Esophagus squamous epithelium (tissue), 5 donors: ENCODE results near the gene BOK. TPM values are rescaled to one million over a fixed set of nuclear protein-coding genes. Genes with fewer than 3 reads are reported as not detected.
"Not testable (repeated sequence)": the region's sequence is repeated elsewhere in the genome, so short reads cannot be mapped to it uniquely, and the experiment has no call there.

Source experiments
- DNase-seq: peaks from one replicate; lab custom pipeline; 2025; lab: John Stamatoyannopoulos, UW
- H3K27ac ChIP-seq, 4 donors: fragments of 200-600 bp; sonication (generic); one replicate each; pipeline ENCODE4 v1.5.1; 2016 to 2019; ENCODE audit warnings: mild to moderate bottlenecking in 1 of 4
- H3K27me3 ChIP-seq, 4 donors: fragments of 200-600 bp; sonication (generic); 1 replicate in 3 of 4; 2 replicates in 1 of 4; pipeline versions ENCODE4 v1.5.1 to v1.6.0; 2017 to 2021; ENCODE audit warnings: antibody characterized with exemption in 1 of 4
- H3K36me3 ChIP-seq, 3 donors: fragments of 200-600 bp; sonication (generic); one replicate each; pipeline ENCODE4 v1.5.1; 2016 to 2019
- H3K4me1 ChIP-seq, 3 donors: fragments of 200-600 bp; sonication (generic); one replicate each; pipeline ENCODE4 v1.5.1; 2017 to 2019
- H3K4me3 ChIP-seq, 4 donors: fragments of 200-600 bp; sonication (generic); 1 replicate in 3 of 4; 2 replicates in 1 of 4; pipeline ENCODE4 v1.5.1; 2016 to 2019; ENCODE audit warnings: mild to moderate bottlenecking in 2 of 4, moderate library complexity in 1 of 4
- H3K9me3 ChIP-seq, 3 donors: fragments of 200-600 bp; sonication (generic); one replicate each; pipeline ENCODE4 v1.5.1; 2016 to 2019
- CTCF ChIP-seq, 6 experiments: fragments of 450-650 bp in 4 of 6; fragments of 200-600 bp in 2 of 6; sonication (generic) in 2 of 6; IDR thresholded peaks; one replicate each; pipeline ENCODE4 v1.5.1; 2016 to 2019; ENCODE audit warnings: antibody characterized with exemption in 6 of 6, mild to moderate bottlenecking in 4 of 6, moderate library complexity in 4 of 6
- POLR2A ChIP-seq, 4 donors: fragments of 450-650 bp; IDR thresholded peaks; one replicate each; pipeline ENCODE4 v1.6.1; 2017; ENCODE audit warnings: antibody characterized with exemption in 4 of 4, mild to moderate bottlenecking in 4 of 4, moderate library complexity in 3 of 4
- WGBS, 2 donors: methylation state at CpG; one replicate each; pipeline ENCODE4 v1.1.5; 2018; 5-methylcytosine and 5-hydroxymethylcytosine counted together
- intact Hi-C: fragments of 100-400 bp; cut with DNase I; formaldehyde crosslinking; loops from one replicate; pipeline ENCODE4 v1.15.0; 2022
- total RNA-seq, 4 donors: library from RNA; depleted of rRNA; stranded (reverse); fragments of >200 nt; gene quantifications; one replicate each; pipeline ENCODE4 v1.1.0, GENCODE V29; 2016
- donor health status: DM: yes; HTN: yes; CAD: no.

Gene BOK
- total RNA-seq, 4 donors from 2014 or later = 35.5 to 57.1 (median 51.2) TPM

DNA sequence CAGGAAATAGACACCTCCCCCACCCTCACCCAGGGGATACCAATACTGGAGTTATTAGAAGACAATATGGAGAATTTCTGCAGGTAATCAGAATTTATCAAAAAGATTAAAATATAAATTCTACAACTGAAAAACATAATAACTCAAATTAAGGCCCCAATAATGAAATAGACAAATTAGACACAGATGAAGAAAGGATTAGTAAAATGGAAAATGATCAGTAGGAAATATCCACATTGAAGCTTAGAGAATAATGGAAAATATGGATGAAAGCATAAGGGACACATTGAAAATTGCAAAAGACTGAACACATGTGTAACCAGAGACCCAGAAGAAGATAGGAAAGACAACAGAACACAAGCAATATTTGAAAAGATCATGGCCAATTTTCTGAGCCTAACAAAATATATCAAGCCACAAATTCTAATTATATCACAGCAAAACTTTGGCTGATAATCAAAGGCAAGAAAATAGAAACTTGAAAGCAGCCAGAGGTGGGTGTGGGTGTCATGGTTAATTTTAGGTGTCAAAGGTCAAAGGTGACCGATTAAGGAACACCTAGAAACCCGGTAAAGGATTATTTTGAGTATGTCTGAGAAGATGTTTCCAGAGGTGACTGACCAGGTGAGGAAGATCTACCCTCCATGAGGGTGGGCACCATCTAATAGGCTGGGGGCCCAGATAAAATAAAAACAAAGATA lies 28.2 kb downstream of the BOK start:
- Histone ChIP-seq H3K27ac (no peak overlapping the region), H3K9me3 (peaks cover 0 to 48% (median 25%) of the 10 kb centered on the region in 3 donors), H3K36me3 (peaks cover 12 to 97% (median 16%) of the 10 kb centered on the region in 3 donors), H3K27me3 (no peaks in the 10 kb centered on the region), H3K4me1 (no peaks in the 10 kb centered on the region), H3K4me3 (no peak overlapping the region)
- 93 to 98% methylated on average over 2 of the region's 2 CpGs for WGBS, 2 donors
- intact Hi-C loops = no loop called here
- no peak for TF ChIP-seq CTCF (IDR thresholded peaks at IDR 0.05)
- TF ChIP-seq POLR2A (IDR thresholded peaks at IDR 0.05) = no peak
- no peak for DNase-seq

- intact Hi-C loops, H3K4me1 ChIP-seq, H3K27ac ChIP-seq, H3K27me3 ChIP-seq, DNase-seq, H3K4me3 ChIP-seq: not testable (repeated sequence)
- Histone ChIP-seq H3K36me3 (peaks cover 4 to 97% (median 6%) of the 10 kb centered on the region in 3 donors), H3K9me3 (peaks cover 0 to 42% (median 25%) of the 10 kb centered on the region in 3 donors)
- WGBS, 2 donors = 74 to 83% methylated on average over 13 to 14 of the region's 17 CpGs
Observed at GRCh38 chr2:241589863-241590262, 31.3 kb downstream of the BOK start.

DNA sequence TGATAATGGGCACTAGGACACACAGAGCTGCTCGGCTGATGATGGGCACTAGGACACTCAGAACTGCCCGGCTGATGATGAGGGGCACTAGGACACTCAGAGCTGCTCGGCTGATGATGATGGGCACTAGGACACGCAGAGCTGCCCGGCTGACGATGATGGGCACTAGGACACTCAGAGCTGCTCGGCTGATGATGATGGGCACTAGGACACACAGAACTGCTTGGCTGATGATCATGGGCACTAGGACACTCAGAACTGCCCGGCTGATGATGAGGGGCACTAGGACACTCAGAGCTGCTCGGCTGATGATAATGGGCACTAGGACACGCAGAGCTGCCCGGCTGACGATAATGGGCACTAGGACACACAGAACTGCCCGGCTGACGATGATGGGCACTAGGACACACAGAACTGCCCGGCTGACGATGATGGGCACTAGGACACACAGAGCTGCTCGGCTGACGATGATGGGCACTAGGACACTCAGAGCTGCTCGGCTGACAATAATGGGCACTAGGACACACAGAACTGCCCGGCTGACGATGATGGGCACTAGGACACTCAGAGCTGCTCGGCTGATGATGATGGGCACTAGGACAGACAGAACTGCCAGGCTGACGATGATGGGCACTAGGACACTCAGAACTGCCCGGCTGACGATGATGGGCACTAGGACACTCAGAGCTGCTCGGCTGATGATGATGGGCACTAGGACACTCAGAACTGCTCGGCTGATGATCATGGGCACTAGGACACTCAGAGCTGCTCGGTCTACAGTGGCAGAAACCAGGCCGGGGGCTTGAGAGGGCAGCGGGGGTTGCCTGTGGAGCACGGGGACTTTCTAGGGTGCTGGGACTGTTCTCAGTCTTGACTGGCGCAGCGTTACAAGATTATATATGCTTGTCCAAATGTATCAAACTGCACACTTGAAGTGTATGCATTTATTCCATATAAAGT lies 32.2 kb downstream of the BOK start:
- H3K4me3 ChIP-seq, H3K27me3 ChIP-seq, H3K27ac ChIP-seq, DNase-seq, H3K4me1 ChIP-seq, intact Hi-C loops: not testable (repeated sequence)
- peaks cover 0 to 32% (median 25%) of the 10 kb centered on the region in 3 donors for H3K9me3 ChIP-seq
- H3K36me3 ChIP-seq = peaks cover 6 to 97% (median 7%) of the 10 kb centered on the region in 3 donors
- WGBS, 2 donors = 84 to 90% methylated on average over 24 to 31 of the region's 33 CpGs

- intact Hi-C loops = no loop called here
Observed at GRCh38 chr2:241592126-241592845, 33.7 kb downstream of the BOK start.

GRCh38 chr2:241593271-241593670 lies 34.7 kb downstream of the BOK start:
- DNase-seq = no peak
- H3K9me3 ChIP-seq = peaks cover 0 to 9% (median 4%) of the 10 kb centered on the region in 3 donors
- no peaks in the 10 kb centered on the region for H3K27me3 ChIP-seq
- intact Hi-C loops = no loop called here
- H3K4me3 ChIP-seq = no peak overlapping the region
- no peaks in the 10 kb centered on the region for H3K4me1 ChIP-seq
- no peak overlapping the region for H3K27ac ChIP-seq
- TF ChIP-seq POLR2A (IDR thresholded peaks at IDR 0.05) (no peak), CTCF (IDR thresholded peaks at IDR 0.05) (no peak)
- peaks cover 0 to 97% (median 13%) of the 10 kb centered on the region in 3 donors for H3K36me3 ChIP-seq
- 92% methylated on average over 16 of the region's 16 CpGs for WGBS, 2 donors

More at GRCh38 chr2:241592126-241592845, 33.7 kb downstream of the BOK start:
- Histone ChIP-seq H3K9me3 (peaks cover 0 to 17% (median 12%) of the 10 kb centered on the region in 3 donors), H3K27me3 (no peaks in the 10 kb centered on the region), H3K4me3 (no peak overlapping the region), H3K27ac (no peak overlapping the region), H3K4me1 (no peaks in the 10 kb centered on the region), H3K36me3 (peaks cover 2 to 97% (median 8%) of the 10 kb centered on the region in 3 donors)
- 78 to 95% methylated on average over 3 to 4 of the region's 18 CpGs for WGBS, 2 donors
- no peak for TF ChIP-seq CTCF (IDR thresholded peaks at IDR 0.05)
- TF ChIP-seq POLR2A (IDR thresholded peaks at IDR 0.05) = no peak
- DNase-seq = no peak
